WTC11 (cell line): Measurements from ENCODE around the gene AGPAT3. TPM values are rescaled to one million over a fixed set of nuclear protein-coding genes. Genes with fewer than 3 reads are reported as not detected.

Experiments used
- ATAC-seq: fragments of 200-7000 bp; cut with Tn5 transposase; 2 replicates; pipeline ENCODE4 v1.10.0; 2021; ENCODE audit warnings: mild to moderate bottlenecking, moderate library complexity
- CTCF ChIA-PET: fragments of 300-600 bp; sonication (Branson Sonifier 250); formaldehyde crosslinking; loops from one replicate; lab custom pipeline; 2021; ENCODE audit warnings: antibody characterized with exemption; lab: Charles Lee
- POLR2A ChIA-PET: fragments of 350-600 bp; sonication (Branson Sonifier 250); formaldehyde crosslinking; loops from one replicate; lab custom pipeline; 2021; ENCODE audit warnings: antibody characterized with exemption; lab: Charles Lee
- DNase-seq: peaks from one replicate; pipeline ENCODE4 v3.0.0; 2021; ENCODE audit warnings: low spot score
- H3K27ac Mint-ChIP-seq: 2 replicates; pipeline ENCODE4 v1.8.0; 2021; ENCODE audit warnings: mixed read lengths
- H3K27me3 Mint-ChIP-seq: 2 replicates; pipeline ENCODE4 v1.8.0; 2021; ENCODE audit warnings: low read depth, mild to moderate bottlenecking, moderate library complexity, mixed read lengths
- H3K36me3 Mint-ChIP-seq: 2 replicates; pipeline ENCODE4 v1.8.0; 2021; ENCODE audit warnings: mixed read lengths
- H3K4me1 Mint-ChIP-seq: 2 replicates; pipeline ENCODE4 v1.8.0; 2022; ENCODE audit warnings: mixed read lengths
- H3K4me3 Mint-ChIP-seq: 2 replicates; pipeline ENCODE4 v1.8.0; 2021; ENCODE audit warnings: mild to moderate bottlenecking, moderate library complexity, mixed read lengths
- H3K9me3 Mint-ChIP-seq: 2 replicates; pipeline ENCODE4 v1.8.0; 2021; ENCODE audit warnings: mixed read lengths
- GRHL2 ChIP-seq: fragments of 250-450 bp; sonication (Bioruptor Pico); IDR thresholded peaks from 2 replicates; pipeline ENCODE4 v1.8.0; 2022; ENCODE audit warnings: mild to moderate bottlenecking, moderate library complexity; ENCODE audit not compliant: insufficient replicate concordance, severe bottlenecking
- IRF2 ChIP-seq: sonication (generic); formaldehyde crosslinking; IDR thresholded peaks from 2 replicates; pipeline ENCODE4 v1.8.0; 2022; ENCODE audit warnings: low read depth, missing genetic modification reagents, borderline replicate concordance
- KAT7 ChIP-seq: sonication (generic); formaldehyde crosslinking; IDR thresholded peaks from 2 replicates; pipeline ENCODE4 v1.8.1; 2023; ENCODE audit warnings: missing genetic modification reagents, mild to moderate bottlenecking, borderline replicate concordance
- MXD4 ChIP-seq: fragments of 250-450 bp; sonication (Bioruptor Pico); IDR thresholded peaks from 2 replicates; pipeline ENCODE4 v1.8.0; 2021; ENCODE audit warnings: mild to moderate bottlenecking, moderate library complexity, borderline replicate concordance
- NFATC4 ChIP-seq: fragments of 250-450 bp; sonication (Bioruptor Pico); IDR thresholded peaks from 2 replicates; pipeline ENCODE4 v1.9.0; 2021; ENCODE audit warnings: mild to moderate bottlenecking
- NFYB ChIP-seq: sonication (generic); formaldehyde crosslinking; conservative IDR thresholded peaks from 2 replicates; pipeline ENCODE4 v1.8.0; 2022; ENCODE audit warnings: low read depth, missing genetic modification reagents
- NR2C2 ChIP-seq: sonication (generic); formaldehyde crosslinking; IDR thresholded peaks from 2 replicates; pipeline ENCODE4 v1.8.0; 2022; ENCODE audit warnings: mild to moderate bottlenecking, missing genetic modification reagents
- NR3C1 ChIP-seq: sonication (generic); formaldehyde crosslinking; conservative IDR thresholded peaks from 2 replicates; pipeline ENCODE4 v1.8.1; 2023; ENCODE audit warnings: low read depth, mild to moderate bottlenecking, missing genetic modification reagents
- PRRX2 ChIP-seq: fragments of 250-450 bp; sonication (Bioruptor Pico); IDR thresholded peaks from 2 replicates; pipeline ENCODE4 v1.8.0; 2021; ENCODE audit warnings: mild to moderate bottlenecking
- RELA ChIP-seq: sonication (generic); formaldehyde crosslinking; IDR thresholded peaks from 2 replicates; pipeline ENCODE4 v1.8.1; 2022; ENCODE audit warnings: missing genetic modification reagents, mild to moderate bottlenecking, borderline replicate concordance
- TCF7 ChIP-seq: sonication (generic); formaldehyde crosslinking; IDR thresholded peaks from 2 replicates; pipeline ENCODE4 v1.8.0; 2022; ENCODE audit warnings: mild to moderate bottlenecking, low read depth, missing genetic modification reagents, moderate library complexity
- TEAD1 ChIP-seq: sonication (generic); formaldehyde crosslinking; IDR thresholded peaks from 2 replicates; pipeline ENCODE4 v1.8.0; 2022; ENCODE audit warnings: mild to moderate bottlenecking, missing genetic modification reagents
- TEAD4 ChIP-seq: sonication (generic); formaldehyde crosslinking; IDR thresholded peaks from 2 replicates; pipeline ENCODE4 v1.8.0; 2022; ENCODE audit warnings: mild to moderate bottlenecking, missing genetic modification reagents
- ZMAT4 ChIP-seq: fragments of 250-450 bp; sonication (Bioruptor Pico); IDR thresholded peaks from 2 replicates; pipeline ENCODE4 v1.9.0; 2021; ENCODE audit warnings: mild to moderate bottlenecking
- ZNF281 ChIP-seq: sonication (generic); formaldehyde crosslinking; IDR thresholded peaks from 2 replicates; pipeline ENCODE4 v1.8.0; 2023; ENCODE audit warnings: mild to moderate bottlenecking, missing genetic modification reagents
- ZSCAN18 ChIP-seq: fragments of 250-450 bp; sonication (Bioruptor Pico); IDR thresholded peaks from 2 replicates; pipeline ENCODE4 v2.1.2; 2022; ENCODE audit warnings: mild to moderate bottlenecking, moderate library complexity
- total RNA-seq: library from RNA; stranded (reverse); gene quantifications from 3 replicates; pipeline ENCODE4 v1.2.3, GENCODE V29; 2021
- TF ChIP-seq, protein P1 (sequence below): sonication (generic); formaldehyde crosslinking; IDR thresholded peaks from 2 replicates; pipeline ENCODE4 v1.8.0; 2022; ENCODE audit warnings: mild to moderate bottlenecking, missing genetic modification reagents
- TF ChIP-seq, protein P2 (sequence below): sonication (generic); formaldehyde crosslinking; IDR thresholded peaks from 2 replicates; pipeline ENCODE4 v1.8.1; 2023; ENCODE audit warnings: mild to moderate bottlenecking, missing genetic modification reagents
- TF ChIP-seq, protein P3 (sequence below): sonication (generic); formaldehyde crosslinking; IDR thresholded peaks from 2 replicates; pipeline ENCODE4 v1.8.1; 2023; ENCODE audit warnings: mild to moderate bottlenecking, missing genetic modification reagents
- TF ChIP-seq, protein P4 (sequence below): sonication (generic); formaldehyde crosslinking; IDR thresholded peaks from 2 replicates; pipeline ENCODE4 v1.8.1; 2022; ENCODE audit warnings: missing genetic modification reagents, borderline replicate concordance
- TF ChIP-seq, protein P5 (sequence below): sonication (generic); formaldehyde crosslinking; IDR thresholded peaks from 2 replicates; pipeline ENCODE4 v1.8.1; 2022; ENCODE audit warnings: low read depth, mild to moderate bottlenecking, moderate library complexity, missing genetic modification reagents, borderline replicate concordance

AGPAT3 gene
- total RNA-seq, 1 experiment from 2014 or later: 5.6 TPM

DNA sequence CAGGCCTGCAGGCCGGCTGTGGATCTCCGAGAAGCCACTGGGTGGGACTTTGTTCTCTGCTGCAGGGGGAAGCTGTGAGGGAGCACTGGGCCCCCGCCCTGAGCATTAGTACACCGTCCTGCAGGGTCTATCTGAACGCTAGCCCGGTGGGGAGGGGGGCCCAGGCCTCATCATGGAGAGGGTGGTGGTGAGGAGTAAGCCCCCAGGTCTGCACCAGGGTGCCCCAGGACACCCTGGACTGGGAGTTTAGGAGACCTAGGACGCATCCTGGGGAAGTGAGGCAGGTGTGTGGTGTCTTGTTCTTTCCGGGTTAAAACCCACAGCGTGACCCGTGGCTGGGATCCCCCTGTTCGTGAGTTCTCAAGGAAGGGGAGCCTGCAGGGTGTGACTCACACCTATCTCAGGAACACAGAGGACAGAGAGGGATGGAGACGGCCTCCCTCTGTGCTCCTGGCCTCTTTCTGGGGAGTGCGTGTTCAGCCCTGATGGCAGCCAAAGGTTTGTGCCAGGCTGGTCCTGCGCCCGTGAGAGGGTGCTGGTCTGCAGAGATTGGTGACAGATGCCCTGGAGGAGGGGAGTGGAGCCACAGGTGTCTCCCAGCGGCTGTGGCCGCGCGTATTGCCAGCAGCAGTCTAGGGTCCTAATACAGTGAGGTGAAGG is 44.8 kb downstream of the AGPAT3 start (continued):
- TF ChIP-seq ZMAT4 (CRISPR knock-in tag) (no peak), GRHL2 (CRISPR knock-in tag) (no peak), NFYB (CRISPR knock-in tag) (no peak)

DNA sequence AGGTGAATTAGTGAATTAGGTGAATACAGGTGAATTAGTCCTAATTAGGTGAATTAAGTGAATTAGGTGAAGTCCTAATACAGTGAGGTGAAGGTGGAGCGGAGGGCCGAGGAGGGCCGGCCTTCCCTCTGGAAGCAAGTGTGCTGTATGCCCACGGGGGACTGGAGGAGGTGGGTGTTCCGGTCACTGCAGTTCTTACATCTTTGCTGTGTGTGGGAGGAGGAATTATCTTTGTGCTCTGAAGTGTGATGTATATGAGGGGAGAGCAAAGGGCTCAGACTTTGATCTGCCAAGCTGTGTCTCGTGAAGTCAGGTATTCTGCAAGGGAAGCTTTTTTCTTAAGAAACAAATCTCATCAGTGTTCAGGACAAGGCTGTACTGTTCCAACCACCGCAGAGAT is 45.4 kb downstream of the AGPAT3 start:
- Mint-ChIP-seq H3K9me3 (no peaks in the 10 kb centered on the region), H3K4me3 (no peak overlapping the region), H3K4me1 (no peaks in the 10 kb centered on the region), H3K27ac (no peak overlapping the region; the same call in 1 of the 2 replicates), H3K27me3 (no peaks in the 10 kb centered on the region), H3K36me3 (no peaks in the 10 kb centered on the region)
- TF ChIP-seq RELA (CRISPR knock-in tag) (no peak), TEAD1 (CRISPR knock-in tag) (no peak), MXD4 (CRISPR knock-in tag) (no peak), PRRX2 (CRISPR knock-in tag) (no peak), TCF7 (no peak), NR2C2 (CRISPR knock-in tag) (no peak), KAT7 (CRISPR knock-in tag) (no peak), ZNF281 (CRISPR knock-in tag) (no peak), IRF2 (CRISPR knock-in tag) (no peak), TEAD4 (CRISPR knock-in tag) (no peak), NR3C1 (CRISPR knock-in tag) (no peak), NFATC4 (CRISPR knock-in tag) (no peak), ZSCAN18 (CRISPR knock-in tag) (no peak)
- TF ChIP-seq, protein P1, sequence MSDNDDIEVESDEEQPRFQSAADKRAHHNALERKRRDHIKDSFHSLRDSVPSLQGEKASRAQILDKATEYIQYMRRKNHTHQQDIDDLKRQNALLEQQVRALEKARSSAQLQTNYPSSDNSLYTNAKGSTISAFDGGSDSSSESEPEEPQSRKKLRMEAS: no peak
- TF ChIP-seq, protein P2, sequence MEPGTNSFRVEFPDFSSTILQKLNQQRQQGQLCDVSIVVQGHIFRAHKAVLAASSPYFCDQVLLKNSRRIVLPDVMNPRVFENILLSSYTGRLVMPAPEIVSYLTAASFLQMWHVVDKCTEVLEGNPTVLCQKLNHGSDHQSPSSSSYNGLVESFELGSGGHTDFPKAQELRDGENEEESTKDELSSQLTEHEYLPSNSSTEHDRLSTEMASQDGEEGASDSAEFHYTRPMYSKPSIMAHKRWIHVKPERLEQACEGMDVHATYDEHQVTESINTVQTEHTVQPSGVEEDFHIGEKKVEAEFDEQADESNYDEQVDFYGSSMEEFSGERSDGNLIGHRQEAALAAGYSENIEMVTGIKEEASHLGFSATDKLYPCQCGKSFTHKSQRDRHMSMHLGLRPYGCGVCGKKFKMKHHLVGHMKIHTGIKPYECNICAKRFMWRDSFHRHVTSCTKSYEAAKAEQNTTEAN: no peak
- TF ChIP-seq, protein P3, sequence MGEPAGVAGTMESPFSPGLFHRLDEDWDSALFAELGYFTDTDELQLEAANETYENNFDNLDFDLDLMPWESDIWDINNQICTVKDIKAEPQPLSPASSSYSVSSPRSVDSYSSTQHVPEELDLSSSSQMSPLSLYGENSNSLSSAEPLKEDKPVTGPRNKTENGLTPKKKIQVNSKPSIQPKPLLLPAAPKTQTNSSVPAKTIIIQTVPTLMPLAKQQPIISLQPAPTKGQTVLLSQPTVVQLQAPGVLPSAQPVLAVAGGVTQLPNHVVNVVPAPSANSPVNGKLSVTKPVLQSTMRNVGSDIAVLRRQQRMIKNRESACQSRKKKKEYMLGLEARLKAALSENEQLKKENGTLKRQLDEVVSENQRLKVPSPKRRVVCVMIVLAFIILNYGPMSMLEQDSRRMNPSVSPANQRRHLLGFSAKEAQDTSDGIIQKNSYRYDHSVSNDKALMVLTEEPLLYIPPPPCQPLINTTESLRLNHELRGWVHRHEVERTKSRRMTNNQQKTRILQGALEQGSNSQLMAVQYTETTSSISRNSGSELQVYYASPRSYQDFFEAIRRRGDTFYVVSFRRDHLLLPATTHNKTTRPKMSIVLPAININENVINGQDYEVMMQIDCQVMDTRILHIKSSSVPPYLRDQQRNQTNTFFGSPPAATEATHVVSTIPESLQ (CRISPR knock-in tag): no peak
- TF ChIP-seq, protein P4, sequence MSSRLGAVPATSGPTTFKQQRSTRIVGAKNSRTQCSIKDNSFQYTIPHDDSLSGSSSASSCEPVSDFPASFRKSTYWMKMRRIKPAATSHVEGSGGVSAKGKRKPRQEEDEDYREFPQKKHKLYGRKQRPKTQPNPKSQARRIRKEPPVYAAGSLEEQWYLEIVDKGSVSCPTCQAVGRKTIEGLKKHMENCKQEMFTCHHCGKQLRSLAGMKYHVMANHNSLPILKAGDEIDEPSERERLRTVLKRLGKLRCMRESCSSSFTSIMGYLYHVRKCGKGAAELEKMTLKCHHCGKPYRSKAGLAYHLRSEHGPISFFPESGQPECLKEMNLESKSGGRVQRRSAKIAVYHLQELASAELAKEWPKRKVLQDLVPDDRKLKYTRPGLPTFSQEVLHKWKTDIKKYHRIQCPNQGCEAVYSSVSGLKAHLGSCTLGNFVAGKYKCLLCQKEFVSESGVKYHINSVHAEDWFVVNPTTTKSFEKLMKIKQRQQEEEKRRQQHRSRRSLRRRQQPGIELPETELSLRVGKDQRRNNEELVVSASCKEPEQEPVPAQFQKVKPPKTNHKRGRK (CRISPR knock-in tag): no peak
- TF ChIP-seq, protein P5, sequence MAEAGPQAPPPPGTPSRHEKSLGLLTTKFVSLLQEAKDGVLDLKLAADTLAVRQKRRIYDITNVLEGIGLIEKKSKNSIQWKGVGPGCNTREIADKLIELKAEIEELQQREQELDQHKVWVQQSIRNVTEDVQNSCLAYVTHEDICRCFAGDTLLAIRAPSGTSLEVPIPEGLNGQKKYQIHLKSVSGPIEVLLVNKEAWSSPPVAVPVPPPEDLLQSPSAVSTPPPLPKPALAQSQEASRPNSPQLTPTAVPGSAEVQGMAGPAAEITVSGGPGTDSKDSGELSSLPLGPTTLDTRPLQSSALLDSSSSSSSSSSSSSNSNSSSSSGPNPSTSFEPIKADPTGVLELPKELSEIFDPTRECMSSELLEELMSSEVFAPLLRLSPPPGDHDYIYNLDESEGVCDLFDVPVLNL: no peak
- ChIA-PET POLR2A (no interaction called here), CTCF (no interaction called here)
- no peak for DNase-seq
- ATAC-seq: no peak
